SK-N-SH (cell line): ENCODE results near the gene MARF1. TPM values are rescaled to one million over a fixed set of nuclear protein-coding genes. Genes with fewer than 3 reads are reported as not detected.

Source experiments
- CTCF ChIA-PET: fragments of 300-600, 350-600 bp; formaldehyde crosslinking; extraction: SDS; loops from one replicate; lab custom pipeline; 2021; lab: Yijun Ruan, JAX
- POLR2A ChIA-PET: fragments of 350-600 bp; sonication (Branson Sonifier 250); formaldehyde crosslinking; extraction: SDS; loops from one replicate; lab custom pipeline; 2020; ENCODE audit warnings: antibody characterized with exemption, inconsistent platforms; lab: Yijun Ruan, JAX
- DNase-seq: peaks from one replicate; pipeline ENCODE4 v3.0.0; 2012
- H2AFZ ChIP-seq: fragments of 200-600 bp; sonication (generic); 2 replicates; pipeline ENCODE4 v1.8.1; 2016; ENCODE audit warnings: antibody characterized with exemption, mild to moderate bottlenecking, low read depth
- H3F3A ChIP-seq: fragments of 200-600 bp; sonication (generic); replicated peaks from 2 replicates; pipeline ENCODE3; 2016; ENCODE audit warnings: antibody characterized with exemption, mild to moderate bottlenecking; ENCODE audit not compliant: insufficient read depth
- H3K27ac ChIP-seq, 2 experiments: fragments of 200-500 bp in 1 of 2; fragments of 200-600 bp in 1 of 2; sonication (Bioruptor generic) in 1 of 2; sonication (generic), shearing (Covaris generic) in 1 of 2; 2 replicates each; pipeline versions ENCODE4 v1.5.1 to v1.6.1; 2014 to 2016; ENCODE audit warnings: low read depth in 2 of 2, inconsistent platforms in 1 of 2, low read length in 1 of 2, mild to moderate bottlenecking in 1 of 2, mixed read lengths in 1 of 2
- H3K27me3 ChIP-seq: fragments of 200-600 bp; sonication (generic), shearing (Covaris generic); 2 replicates; pipeline ENCODE4 v1.6.1; 2016; ENCODE audit warnings: mixed run types; ENCODE audit not compliant: insufficient read depth
- H3K36me3 ChIP-seq, 2 experiments: fragments of 200-500 bp in 1 of 2; fragments of 200-600 bp in 1 of 2; sonication (Bioruptor generic) in 1 of 2; sonication (generic) in 1 of 2; replicated peaks in 1 of 2; 2 replicates each; pipeline versions ENCODE3 to v1.5.1; 2014 to 2016; ENCODE audit warnings: low read length in 1 of 2, mild to moderate bottlenecking in 1 of 2; ENCODE audit not compliant: insufficient read depth in 2 of 2, control insufficient read depth in 1 of 2
- H3K4me1 ChIP-seq, 2 experiments: fragments of 200-500 bp in 1 of 2; fragments of 200-600 bp in 1 of 2; sonication (Bioruptor generic) in 1 of 2; sonication (generic), shearing (Covaris generic) in 1 of 2; 2 replicates each; pipeline versions ENCODE4 v1.5.1 to v1.6.1; 2014 to 2016; ENCODE audit warnings: low read depth in 1 of 2, low read length in 1 of 2, mixed run types in 1 of 2; ENCODE audit not compliant: insufficient read depth in 2 of 2, control insufficient read depth in 1 of 2
- H3K4me2 ChIP-seq: fragments of 200-600 bp; sonication (generic), shearing (Covaris generic); 2 replicates; pipeline ENCODE4 v1.6.1; 2017; ENCODE audit warnings: mixed run types
- H3K4me3 ChIP-seq, 2 experiments: fragments of 200-500 bp in 1 of 2; fragments of 200-600 bp in 1 of 2; sonication (Bioruptor generic) in 1 of 2; sonication (generic), shearing (Covaris generic) in 1 of 2; 2 replicates each; pipeline versions ENCODE4 v1.5.1 to v1.8.1; 2014 to 2016; ENCODE audit warnings: low read depth in 2 of 2, inconsistent platforms in 1 of 2, low read length in 1 of 2, mild to moderate bottlenecking in 1 of 2, mixed read lengths in 1 of 2, moderate library complexity in 1 of 2
- H3K79me2 ChIP-seq: fragments of 200-600 bp; sonication (generic); 2 replicates; pipeline ENCODE4 v1.8.1; 2017; ENCODE audit warnings: mild to moderate bottlenecking; ENCODE audit not compliant: insufficient read depth
- H3K9ac ChIP-seq: fragments of 200-600 bp; sonication (generic); 2 replicates; pipeline ENCODE4 v1.6.1; 2017; ENCODE audit warnings: mixed run types
- H3K9me2 ChIP-seq: fragments of 200-600 bp; sonication (generic); 2 replicates; pipeline ENCODE4 v1.6.1; 2017; ENCODE audit warnings: mixed run types
- H3K9me3 ChIP-seq: fragments of 200-600 bp; sonication (generic); 2 replicates; pipeline ENCODE4 v1.6.1; 2017; ENCODE audit warnings: mixed run types, mild to moderate bottlenecking, moderate library complexity
- H4K20me1 ChIP-seq: fragments of 200-600 bp; sonication (generic); 2 replicates; pipeline ENCODE4 v1.6.1; 2017; ENCODE audit warnings: mild to moderate bottlenecking, mixed run types; ENCODE audit not compliant: insufficient read depth
- CHD2 ChIP-seq: fragments of 150-350 bp; IDR thresholded peaks from 2 replicates; pipeline ENCODE4 v1.6.1; 2018; ENCODE audit warnings: low read length; ENCODE audit not compliant: partially characterized antibody
- ELF1 ChIP-seq: IDR thresholded peaks from 2 replicates; pipeline ENCODE4 v1.4.0; 2012
- EZH2phosphoT487 ChIP-seq: fragments of 200-600 bp; sonication (generic); IDR thresholded peaks from 2 replicates; pipeline ENCODE4 v1.6.1; 2017; ENCODE audit warnings: low read depth, mixed run types, mild to moderate bottlenecking, antibody characterized with exemption, moderate library complexity, borderline replicate concordance
- FOSL2 ChIP-seq: IDR thresholded peaks from 2 replicates; pipeline ENCODE4 v1.4.0; 2012; ENCODE audit warnings: low read depth, mild to moderate bottlenecking, moderate library complexity, borderline replicate concordance
- FOXJ3 ChIP-seq: sonication (generic); formaldehyde crosslinking; IDR thresholded peaks from 2 replicates; pipeline ENCODE4 v1.5.1; 2020; ENCODE audit warnings: mild to moderate bottlenecking, missing genetic modification reagents
- FOXM1 ChIP-seq: IDR thresholded peaks from 2 replicates; pipeline ENCODE4 v1.4.0; 2012; ENCODE audit warnings: low read depth, mild to moderate bottlenecking
- IRF3 ChIP-seq: fragments of 150-350 bp; IDR thresholded peaks from 2 replicates; pipeline ENCODE4 v1.6.1; 2016; ENCODE audit warnings: mild to moderate bottlenecking, low read depth, low read length
- JUND ChIP-seq: IDR thresholded peaks from 2 replicates; pipeline ENCODE4 v1.4.0; 2012
- MEF2A ChIP-seq: IDR thresholded peaks from 2 replicates; pipeline ENCODE4 v1.4.0; 2012; ENCODE audit warnings: low read depth, borderline replicate concordance
- MXI1 ChIP-seq: IDR thresholded peaks from 2 replicates; pipeline ENCODE4 v1.6.1; 2012; ENCODE audit warnings: mild to moderate bottlenecking, low read depth, low read length, improper control_type of control experiment
- NFIC ChIP-seq: IDR thresholded peaks from 2 replicates; pipeline ENCODE4 v1.4.0; 2012; ENCODE audit warnings: borderline replicate concordance
- RFX5 ChIP-seq: IDR thresholded peaks from 2 replicates; pipeline ENCODE4 v1.6.1; 2012; ENCODE audit warnings: mild to moderate bottlenecking, improper control_type of control experiment, low read length
- RXRA ChIP-seq: IDR thresholded peaks from 2 replicates; pipeline ENCODE4 v1.4.0; 2012; ENCODE audit warnings: low read depth, mild to moderate bottlenecking, borderline replicate concordance
- SMC3 ChIP-seq: IDR thresholded peaks from 2 replicates; pipeline ENCODE4 v1.6.1; 2012; ENCODE audit warnings: low read depth, low read length, improper control_type of control experiment
- USF2 ChIP-seq: fragments of 150-350 bp; IDR thresholded peaks from 2 replicates; pipeline ENCODE4 v1.6.1; 2017; ENCODE audit warnings: antibody characterized with exemption, low read length, low read depth, borderline replicate concordance
- WGBS: methylation state at CpG from one replicate; pipeline ENCODE4 v1.1.6; 2017; ENCODE audit warnings: low lambda C conversion rate; 5-methylcytosine and 5-hydroxymethylcytosine counted together
- polyA plus RNA-seq, 3 experiments: library from polyadenylated mRNA; depleted of rRNA; stranded (reverse); fragments of >200 nt; gene quantifications; 2 replicates each; pipeline ENCODE4 v1.2.3, GENCODE V29; 2012

The MARF1 gene
- polyA plus RNA-seq, 1 of the 3 experiments (the other 2 are of a cell fraction) = 10.3 TPM

GRCh38 chr16:15620611-15621195 is 22.3 kb downstream of the MARF1 start:
- Histone ChIP-seq H3K79me2 (peaks cover 2% of the 10 kb centered on the region; the same call in 1 of the 2 replicates), H3K9ac (no peak overlapping the region), H4K20me1 (no peaks in the 10 kb centered on the region), H3K4me2 (no peak overlapping the region), H3K36me3 (peaks cover 60 to 78% of the 10 kb centered on the region in 2 experiments), H3K9me2 (no peaks in the 10 kb centered on the region), H3K4me3 (no peak overlapping the region), H3F3A (no peaks in the 10 kb centered on the region), H3K9me3 (no peaks in the 10 kb centered on the region), H3K27ac (no peak overlapping the region)
- DNase-seq = no peak
- WGBS = 96% methylated on average over 6 of the region's 6 CpGs
- POLR2A ChIA-PET = no interaction called here
- TF ChIP-seq FOXJ3 (no peak), MXI1 (no peak), FOSL2 (no peak), FOXM1 (no peak), RXRA (no peak), USF2 (no peak), ELF1 (no peak), IRF3 (no peak), RFX5 (no peak), CHD2 (no peak), MEF2A (no peak), EZH2phosphoT487 (no peak)
- TF ChIP-seq, all 33 proteins: peak for 0
- Histone ChIP-seq H3K27me3 (no peaks in the 10 kb centered on the region), H3K4me1 (peaks cover 0 to 10% of the 10 kb centered on the region in 2 experiments; a peak in 1 of 4 replicates), H2AFZ (no peak overlapping the region)
- CTCF ChIA-PET = interaction anchor here (0.7 kb wide), 1 partner anchor 254 kb away, joined by 4 read pairs; no protein-coding TSS in a partner anchor

- peak; percentile 49; the same call in 1 of the 2 replicates for TF ChIP-seq NFIC
- TF ChIP-seq JUND = 0 out of 2 replicates have a peak, but pooled peaks have one; percentile 7
- no peak for TF ChIP-seq SMC3
- no peak for TF ChIP-seq EZH2phosphoT487
- Histone ChIP-seq H4K20me1 (no peaks in the 10 kb centered on the region), H3K27me3 (no peaks in the 10 kb centered on the region), H3K36me3 (peaks cover 54 to 65% of the 10 kb centered on the region in 2 experiments), H2AFZ (no peak overlapping the region), H3K27ac (peak overlapping the region in 1 of 2 experiments; percentile 13; a peak in 1 of 4 replicates), H3K9me2 (no peaks in the 10 kb centered on the region), H3K9ac (no peak overlapping the region), H3K9me3 (no peaks in the 10 kb centered on the region), H3K79me2 (no peaks in the 10 kb centered on the region), H3F3A (no peaks in the 10 kb centered on the region), H3K4me3 (no peak overlapping the region), H3K4me2 (no peak overlapping the region), H3K4me1 (peaks cover 0 to 10% of the 10 kb centered on the region in 2 experiments; a peak in 1 of 4 replicates)
- POLR2A ChIA-PET = no interaction called here
- CTCF ChIA-PET = interaction anchor here (1.2 kb wide), 1 partner anchor 17 kb away, joined by 4 read pairs; no protein-coding TSS in a partner anchor
- 43% methylated on average over 4 of the region's 4 CpGs for WGBS
- DNase-seq = no peak
Measured at GRCh38 chr16:15618392-15618791, 24.6 kb downstream of the MARF1 start.
